SJCRH30 (cell line): ENCODE data around the gene NBL1. TPM values are rescaled to one million over a fixed set of nuclear protein-coding genes. Genes with fewer than 3 reads are reported as not detected.
A peak's percentile ranks its signal among the peaks of the same experiment; 100 is the strongest.

ENCODE experiments used
- DNase-seq, 2 experiments: peaks; one replicate each; pipeline ENCODE4 v3.0.0-alpha.2; 2015 to 2020
- H3K27ac ChIP-seq: fragments of 250-450 bp; sonication (Bioruptor Pico); 2 replicates; pipeline ENCODE4 v1.5.1; 2020; ENCODE audit warnings: mild to moderate bottlenecking, moderate library complexity
- H3K27me3 ChIP-seq: fragments of 250-450 bp; sonication (Bioruptor Pico); 2 replicates; pipeline ENCODE4 v1.5.1; 2020; ENCODE audit warnings: mild to moderate bottlenecking, moderate library complexity
- H3K36me3 ChIP-seq: fragments of 250-450 bp; sonication (Bioruptor Pico); 2 replicates; pipeline ENCODE4 v1.5.1; 2020; ENCODE audit warnings: mild to moderate bottlenecking, moderate library complexity
- H3K4me1 ChIP-seq: fragments of 250-450 bp; sonication (Bioruptor Pico); 2 replicates; pipeline ENCODE4 v1.5.1; 2020; ENCODE audit warnings: mild to moderate bottlenecking, moderate library complexity
- H3K4me3 ChIP-seq: fragments of 250-450 bp; sonication (Bioruptor Pico); 2 replicates; pipeline ENCODE4 v1.5.1; 2020; ENCODE audit warnings: mild to moderate bottlenecking, moderate library complexity
- H3K9me3 ChIP-seq: fragments of 250-450 bp; sonication (Bioruptor Pico); replicated peaks from 2 replicates; pipeline ENCODE4 v1.5.1; 2020; ENCODE audit warnings: mild to moderate bottlenecking, moderate library complexity
- total RNA-seq: library from RNA; depleted of rRNA; stranded (reverse); fragments of >200 nt; shearing (Covaris generic); gene quantifications from 2 replicates; pipeline ENCODE4 v1.2.3, GENCODE V29; 2014

Gene NBL1
- total RNA-seq, 1 experiment from 2014 or later: 3.5 TPM

DNA sequence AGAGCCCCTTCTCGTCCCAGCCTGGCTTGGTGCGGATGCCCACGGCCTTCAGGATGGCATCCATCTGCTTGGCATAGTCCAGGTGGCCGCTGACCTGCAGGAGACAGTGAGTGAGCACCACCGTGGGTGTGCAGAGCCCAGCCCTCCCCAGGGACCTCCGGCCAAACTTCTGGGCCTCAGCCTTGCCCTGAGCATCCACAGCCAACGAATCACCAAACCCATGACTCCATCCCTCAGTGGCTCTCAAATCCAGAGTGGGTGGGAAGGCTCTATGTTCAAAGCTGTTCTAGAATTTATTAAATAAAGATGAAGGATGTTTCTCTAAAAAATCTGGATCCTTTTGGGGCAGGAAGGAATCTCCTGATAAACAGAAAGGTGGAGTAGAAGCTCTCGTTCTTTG is 39.2 kb downstream of the NBL1 start:
- peaks cover 3% of the 10 kb centered on the region; the same call in 1 of the 2 replicates for H3K9me3 ChIP-seq
- H3K4me1 ChIP-seq: no peaks in the 10 kb centered on the region
- H3K27me3 ChIP-seq: no peaks in the 10 kb centered on the region
- no peaks in the 10 kb centered on the region; the same call in 1 of the 2 replicates for H3K36me3 ChIP-seq
- no peak overlapping the region for H3K27ac ChIP-seq
- no peak overlapping the region for H3K4me3 ChIP-seq
- DNase-seq: no peak

- no peaks in the 10 kb centered on the region for H3K27me3 ChIP-seq
- no peaks in the 10 kb centered on the region; the same call in 1 of the 2 replicates for H3K36me3 ChIP-seq
- H3K27ac ChIP-seq: no peak overlapping the region
- no peak overlapping the region for H3K4me3 ChIP-seq
- peaks cover 3% of the 10 kb centered on the region; the same call in 1 of the 2 replicates for H3K9me3 ChIP-seq
- no peaks in the 10 kb centered on the region for H3K4me1 ChIP-seq
- no peak for DNase-seq
These were observed 40.6 kb downstream of the NBL1 start for GRCh38 chr1:19684677-19685076.

- Histone ChIP-seq H3K27me3 (no peaks in the 10 kb centered on the region), H3K4me1 (no peaks in the 10 kb centered on the region), H3K9me3 (peaks cover 3% of the 10 kb centered on the region; the same call in 1 of the 2 replicates), H3K36me3 (no peaks in the 10 kb centered on the region; the same call in 1 of the 2 replicates), H3K4me3 (no peak overlapping the region), H3K27ac (no peak overlapping the region)
- no peak for DNase-seq
These were observed 41.9 kb downstream of the NBL1 start for GRCh38 chr1:19685994-19686393.

GRCh38 chr1:19687414-19687813 is 43.3 kb downstream of the NBL1 start:
- Histone ChIP-seq H3K4me3 (no peak overlapping the region), H3K27ac (no peak overlapping the region), H3K4me1 (no peaks in the 10 kb centered on the region), H3K27me3 (no peaks in the 10 kb centered on the region), H3K9me3 (peaks cover 3% of the 10 kb centered on the region; the same call in 1 of the 2 replicates), H3K36me3 (no peaks in the 10 kb centered on the region)
- DNase-seq: no peak

- H3K9me3 ChIP-seq: peaks cover 3% of the 10 kb centered on the region; the same call in 1 of the 2 replicates
- peak; percentile 44 to 55 for DNase-seq
- H3K27me3 ChIP-seq: no peaks in the 10 kb centered on the region
These were observed 44.1 kb downstream of the NBL1 start for GRCh38 chr1:19688041-19688842.

DNA sequence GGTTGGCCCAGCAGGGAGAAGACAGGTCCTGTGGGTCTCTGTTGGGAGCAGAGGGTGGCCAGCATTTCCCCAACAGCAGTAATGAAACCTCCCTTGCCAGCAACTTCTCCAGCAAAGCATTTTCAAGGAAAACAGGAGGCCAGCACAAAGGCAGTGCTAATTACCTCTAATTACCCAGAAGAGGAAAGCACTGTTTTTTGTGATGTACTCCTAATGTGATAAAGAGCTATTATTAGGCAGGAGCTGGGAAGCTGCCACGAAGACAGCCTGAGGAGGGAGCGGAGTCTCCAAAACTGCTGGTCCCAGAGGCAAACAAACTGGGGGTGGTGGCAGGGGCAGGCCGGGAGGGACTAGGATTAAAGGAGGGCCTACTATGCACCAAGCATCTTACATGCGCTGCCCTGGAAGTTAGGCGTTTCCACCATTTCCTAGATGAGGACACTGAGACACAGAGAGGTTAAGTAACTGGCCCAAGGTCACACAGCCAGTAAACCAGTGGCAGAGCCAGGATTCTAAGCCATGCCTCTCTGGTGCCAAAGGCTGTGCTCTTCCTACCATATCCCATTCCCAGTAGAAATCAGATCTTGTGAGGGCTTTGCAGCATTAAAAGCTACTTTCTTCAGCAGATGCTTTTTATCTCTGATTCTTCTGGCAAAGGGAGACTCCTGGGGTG is 45.1 kb downstream of the NBL1 start:
- DNase-seq: no peak
- no peak overlapping the region for H3K4me3 ChIP-seq
- no peaks in the 10 kb centered on the region for H3K4me1 ChIP-seq
- H3K9me3 ChIP-seq: peaks cover 3% of the 10 kb centered on the region; the same call in 1 of the 2 replicates
- H3K36me3 ChIP-seq: no peaks in the 10 kb centered on the region
- H3K27me3 ChIP-seq: no peaks in the 10 kb centered on the region
- no peak overlapping the region for H3K27ac ChIP-seq

More at GRCh38 chr1:19688041-19688842, 44.1 kb downstream of the NBL1 start:
- Histone ChIP-seq H3K4me1 (no peaks in the 10 kb centered on the region), H3K36me3 (no peaks in the 10 kb centered on the region), H3K27ac (no peak overlapping the region), H3K4me3 (no peak overlapping the region)

- DNase-seq: no peak
- H3K9me3 ChIP-seq: peaks cover 3% of the 10 kb centered on the region; the same call in 1 of the 2 replicates
- no peaks in the 10 kb centered on the region for H3K4me1 ChIP-seq
- H3K4me3 ChIP-seq: no peak overlapping the region
- H3K36me3 ChIP-seq: no peaks in the 10 kb centered on the region
- H3K27ac ChIP-seq: no peak overlapping the region
- H3K27me3 ChIP-seq: no peaks in the 10 kb centered on the region
These were observed 45.7 kb downstream of the NBL1 start for GRCh38 chr1:19689856-19690255.

GRCh38 chr1:19690342-19690741 is 46.2 kb downstream of the NBL1 start:
- no peaks in the 10 kb centered on the region for H3K36me3 ChIP-seq
- DNase-seq: no peak
- H3K9me3 ChIP-seq: peaks cover 3% of the 10 kb centered on the region; the same call in 1 of the 2 replicates
- H3K27ac ChIP-seq: no peak overlapping the region
- H3K27me3 ChIP-seq: no peaks in the 10 kb centered on the region
- H3K4me3 ChIP-seq: no peak overlapping the region
- no peaks in the 10 kb centered on the region for H3K4me1 ChIP-seq

GRCh38 chr1:19694298-19694697 is 50.2 kb downstream of the NBL1 start:
- Histone ChIP-seq H3K9me3 (no peaks in the 10 kb centered on the region), H3K4me1 (no peaks in the 10 kb centered on the region), H3K27ac (no peak overlapping the region), H3K27me3 (no peaks in the 10 kb centered on the region), H3K4me3 (no peak overlapping the region), H3K36me3 (no peaks in the 10 kb centered on the region)
- DNase-seq: no peak

- H3K36me3 ChIP-seq: no peaks in the 10 kb centered on the region
- DNase-seq: no peak
- no peaks in the 10 kb centered on the region for H3K4me1 ChIP-seq
- no peak overlapping the region for H3K27ac ChIP-seq
- no peak overlapping the region for H3K4me3 ChIP-seq
- no peaks in the 10 kb centered on the region for H3K9me3 ChIP-seq
- H3K27me3 ChIP-seq: no peaks in the 10 kb centered on the region
These were observed 51.7 kb downstream of the NBL1 start for GRCh38 chr1:19695772-19696171.

DNA sequence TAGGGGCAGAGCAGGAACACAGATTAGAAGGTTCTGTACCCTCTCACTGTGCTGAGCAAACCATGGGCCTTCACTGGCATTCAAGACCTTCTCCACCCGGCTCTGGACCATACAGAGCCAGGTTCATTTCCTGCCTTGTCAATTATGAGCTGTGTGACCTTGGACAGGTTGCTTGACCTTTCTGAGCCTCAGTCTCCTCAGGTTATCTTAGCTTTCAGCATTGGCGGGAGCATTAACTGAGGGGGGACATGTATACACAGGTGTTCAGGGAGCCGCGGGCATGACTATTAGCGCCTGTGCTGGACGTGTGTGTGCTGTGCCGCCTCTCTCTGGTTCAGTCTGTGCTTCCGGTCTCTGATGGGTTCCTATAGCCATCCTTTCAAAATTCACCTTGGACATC is 52.7 kb downstream of the NBL1 start:
- H3K4me1 ChIP-seq: no peaks in the 10 kb centered on the region
- no peak overlapping the region for H3K27ac ChIP-seq
- H3K9me3 ChIP-seq: no peaks in the 10 kb centered on the region
- no peaks in the 10 kb centered on the region for H3K27me3 ChIP-seq
- H3K4me3 ChIP-seq: no peak overlapping the region
- H3K36me3 ChIP-seq: no peaks in the 10 kb centered on the region
- no peak for DNase-seq

- DNase-seq: no peak
- H3K36me3 ChIP-seq: no peaks in the 10 kb centered on the region
- no peak overlapping the region for H3K4me3 ChIP-seq
- no peaks in the 10 kb centered on the region for H3K4me1 ChIP-seq
- H3K27me3 ChIP-seq: no peaks in the 10 kb centered on the region
- no peaks in the 10 kb centered on the region for H3K9me3 ChIP-seq
- no peak overlapping the region for H3K27ac ChIP-seq
These were observed 54.1 kb downstream of the NBL1 start for GRCh38 chr1:19698181-19698580.

GRCh38 chr1:19700079-19700777 is 56.1 kb downstream of the NBL1 start:
- Histone ChIP-seq H3K27me3 (no peaks in the 10 kb centered on the region), H3K36me3 (no peaks in the 10 kb centered on the region), H3K4me1 (no peaks in the 10 kb centered on the region), H3K4me3 (no peak overlapping the region), H3K27ac (no peak overlapping the region), H3K9me3 (no peaks in the 10 kb centered on the region)
- DNase-seq: no peak

GRCh38 chr1:19703280-19703679 is 59.2 kb downstream of the NBL1 start:
- H3K27me3 ChIP-seq: no peaks in the 10 kb centered on the region
- no peak for DNase-seq
- H3K4me3 ChIP-seq: no peak overlapping the region
- no peak overlapping the region for H3K27ac ChIP-seq
- no peaks in the 10 kb centered on the region for H3K36me3 ChIP-seq
- H3K9me3 ChIP-seq: no peaks in the 10 kb centered on the region
- H3K4me1 ChIP-seq: no peaks in the 10 kb centered on the region
